ENCODE data around the gene HSFX4. TPM values are rescaled to one million over a fixed set of nuclear protein-coding genes. Genes with fewer than 3 reads are reported as not detected.
A peak's percentile ranks its signal among the peaks of the same experiment; 100 is the strongest.
"Not testable (repeated sequence)": the region's sequence is repeated elsewhere in the genome, so short reads cannot be mapped to it uniquely, and the experiment has no call there.

Gene HSFX4
- total and polyA plus RNA-seq, 8 donors, result 0.21 to 0.32 (median 0.29) TPM; not detected in 2

DNA sequence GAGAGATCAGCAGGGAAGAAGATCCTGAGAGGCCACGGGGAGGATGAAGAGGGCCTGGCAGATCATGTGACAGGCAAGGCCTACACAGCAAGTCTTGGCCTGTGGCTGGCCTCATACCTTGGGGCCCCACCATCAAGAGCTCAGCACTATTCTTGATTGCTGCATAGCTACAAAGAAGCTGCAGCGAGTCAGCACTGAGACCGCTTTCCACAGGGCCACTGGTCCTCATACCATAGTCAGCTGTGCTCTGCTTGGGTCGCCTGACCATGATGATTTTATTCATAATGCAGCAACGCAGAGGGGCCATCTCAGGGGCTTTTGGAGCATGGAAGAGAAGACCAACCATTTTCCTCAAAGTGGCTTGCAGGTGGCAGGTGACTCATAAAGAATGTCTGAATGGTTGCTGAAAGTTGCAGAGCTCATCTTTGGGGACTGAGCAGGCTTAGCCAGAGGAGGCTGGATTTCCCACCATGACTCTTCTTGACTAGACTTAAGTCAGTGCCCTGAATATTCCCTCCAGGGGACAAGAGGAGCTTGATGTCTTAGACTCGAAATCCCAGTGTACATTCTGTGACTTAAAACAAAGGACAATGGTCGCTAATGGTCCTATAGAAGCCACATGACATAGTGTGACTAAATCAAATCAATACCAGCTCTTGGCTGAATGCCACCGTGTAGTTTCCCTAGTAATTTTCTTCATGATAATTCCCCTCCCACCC lies 2.0 kb upstream of the HSFX4 start:
- intact Hi-C loops (cut with DNase I); H3K4me1 ChIP-seq; H3K9me3 ChIP-seq; ATAC-seq; H3K36me3 ChIP-seq; H3K4me3 ChIP-seq; DNase-seq; H3K27me3 ChIP-seq; H3K27ac ChIP-seq: not testable (repeated sequence)

DNA sequence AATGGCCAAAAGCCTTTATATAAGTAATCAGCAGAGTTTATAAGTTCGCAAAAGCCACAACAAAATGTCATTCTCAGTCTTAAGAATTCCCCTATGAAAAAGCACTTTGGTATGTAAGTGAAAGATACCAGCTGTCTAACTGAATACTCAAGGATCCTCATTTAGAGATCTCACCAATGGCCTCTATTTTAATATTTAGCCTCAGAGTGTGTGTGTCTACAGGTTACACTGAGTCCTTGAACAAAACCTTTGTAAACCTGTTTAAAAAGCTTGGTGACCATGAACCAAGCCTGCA lies 1.5 kb upstream of the HSFX4 start:
- H3K27me3 ChIP-seq; H3K27ac ChIP-seq; DNase-seq; ATAC-seq; H3K4me3 ChIP-seq; H3K4me1 ChIP-seq; H3K36me3 ChIP-seq; H3K9me3 ChIP-seq; intact Hi-C loops (cut with DNase I): not testable (repeated sequence)

DNA sequence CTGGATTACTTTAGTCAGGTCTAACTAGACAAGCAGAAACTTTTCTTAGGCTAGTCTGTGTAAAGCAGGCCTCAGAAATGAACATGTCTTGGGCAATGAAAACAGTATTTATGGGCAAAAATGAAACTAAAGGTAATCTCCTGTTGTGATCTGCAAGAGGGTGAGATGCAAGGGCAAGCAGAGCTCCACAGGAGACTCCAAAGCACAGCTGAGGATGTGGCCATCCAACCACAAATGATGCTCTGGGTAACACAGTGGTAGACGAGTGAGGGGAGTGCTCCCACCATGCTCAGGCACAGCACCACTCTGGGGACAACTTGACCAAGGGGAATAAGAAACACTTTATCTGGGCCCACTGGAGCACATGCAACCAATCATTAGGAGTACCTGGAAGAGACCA lies 738 bp upstream of the HSFX4 start:
- H3K36me3 ChIP-seq; H3K27ac ChIP-seq; DNase-seq; H3K4me1 ChIP-seq; H3K9me3 ChIP-seq; H3K27me3 ChIP-seq; H3K4me3 ChIP-seq; intact Hi-C loops (cut with DNase I); ATAC-seq: not testable (repeated sequence)

DNA sequence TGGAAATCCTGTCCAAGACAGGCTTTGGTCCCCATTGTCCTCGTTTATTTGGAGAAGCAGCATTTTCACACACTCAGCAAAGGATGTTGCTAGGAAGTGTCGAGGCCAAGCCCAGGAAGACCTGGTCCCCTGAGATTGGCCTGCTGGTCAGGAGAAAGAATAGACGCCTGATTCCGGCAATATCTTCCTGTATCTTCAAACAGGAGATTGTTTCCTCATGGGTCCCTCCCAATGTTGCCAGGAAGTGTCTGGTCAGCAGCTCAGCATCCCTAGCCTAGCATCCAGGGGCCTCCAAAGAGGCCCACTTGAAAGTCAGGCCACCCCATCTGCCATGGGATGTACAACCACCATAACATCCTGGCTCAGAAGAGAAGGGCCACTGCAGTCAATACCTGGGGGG lies 2.0 kb downstream of the HSFX4 start:
- H3K27me3 ChIP-seq; ATAC-seq; intact Hi-C loops (cut with DNase I); H3K4me3 ChIP-seq; H3K9me3 ChIP-seq; DNase-seq; H3K27ac ChIP-seq; H3K4me1 ChIP-seq: not testable (repeated sequence)
- peaks cover 0 to 15% of the 10 kb centered on the region in 2 donors for H3K36me3 ChIP-seq

DNA sequence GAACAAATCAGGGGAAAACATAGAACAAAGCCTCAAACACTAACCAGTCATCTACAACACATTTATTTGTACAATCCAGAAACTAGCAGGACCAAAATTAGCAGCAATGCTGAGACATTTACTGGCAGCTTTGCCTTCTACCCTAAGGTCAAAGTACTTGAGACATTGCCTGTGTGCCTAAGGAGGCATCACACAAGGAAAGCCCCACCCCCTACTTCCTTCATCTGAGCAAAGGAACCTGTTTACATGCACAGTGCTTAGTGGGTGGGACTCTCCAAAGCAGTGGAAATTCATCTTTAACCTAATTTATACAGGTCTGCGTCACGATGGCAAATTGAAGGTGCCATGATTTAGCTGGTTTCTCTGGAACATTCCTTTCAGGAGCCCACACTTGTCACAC lies 2.8 kb downstream of the HSFX4 start:
- H3K9me3 ChIP-seq; H3K27me3 ChIP-seq; H3K4me1 ChIP-seq; H3K4me3 ChIP-seq; ATAC-seq; intact Hi-C loops (cut with DNase I); H3K27ac ChIP-seq; DNase-seq: not testable (repeated sequence)
- peaks cover 0 to 15% of the 10 kb centered on the region in 2 donors for H3K36me3 ChIP-seq

GRCh38 chrX:149932970-149933369 lies 3.6 kb downstream of the HSFX4 start:
- DNase-seq; ATAC-seq; H3K27ac ChIP-seq; H3K27me3 ChIP-seq; H3K9me3 ChIP-seq; intact Hi-C loops (cut with DNase I); H3K4me1 ChIP-seq; H3K4me3 ChIP-seq: not testable (repeated sequence)
- H3K36me3 ChIP-seq, result peaks cover 0 to 15% of the 10 kb centered on the region in 2 donors

GRCh38 chrX:149933547-149933946 lies 4.2 kb downstream of the HSFX4 start:
- H3K27me3 ChIP-seq; H3K4me1 ChIP-seq; H3K27ac ChIP-seq; ATAC-seq; intact Hi-C loops (cut with DNase I); DNase-seq; H3K4me3 ChIP-seq; H3K9me3 ChIP-seq: not testable (repeated sequence)
- peaks cover 0 to 15% of the 10 kb centered on the region in 2 donors for H3K36me3 ChIP-seq

- ATAC-seq; H3K4me1 ChIP-seq; DNase-seq; intact Hi-C loops (cut with DNase I); H3K9me3 ChIP-seq; H3K27ac ChIP-seq; H3K27me3 ChIP-seq: not testable (repeated sequence)
- Histone ChIP-seq H3K36me3 (peaks cover 0 to 15% of the 10 kb centered on the region in 2 donors), H3K4me3 (peak overlapping the region; percentile 56 to 63)
These were observed 8.0 kb downstream of the HSFX4 start for GRCh38 chrX:149937328-149937727.

DNA sequence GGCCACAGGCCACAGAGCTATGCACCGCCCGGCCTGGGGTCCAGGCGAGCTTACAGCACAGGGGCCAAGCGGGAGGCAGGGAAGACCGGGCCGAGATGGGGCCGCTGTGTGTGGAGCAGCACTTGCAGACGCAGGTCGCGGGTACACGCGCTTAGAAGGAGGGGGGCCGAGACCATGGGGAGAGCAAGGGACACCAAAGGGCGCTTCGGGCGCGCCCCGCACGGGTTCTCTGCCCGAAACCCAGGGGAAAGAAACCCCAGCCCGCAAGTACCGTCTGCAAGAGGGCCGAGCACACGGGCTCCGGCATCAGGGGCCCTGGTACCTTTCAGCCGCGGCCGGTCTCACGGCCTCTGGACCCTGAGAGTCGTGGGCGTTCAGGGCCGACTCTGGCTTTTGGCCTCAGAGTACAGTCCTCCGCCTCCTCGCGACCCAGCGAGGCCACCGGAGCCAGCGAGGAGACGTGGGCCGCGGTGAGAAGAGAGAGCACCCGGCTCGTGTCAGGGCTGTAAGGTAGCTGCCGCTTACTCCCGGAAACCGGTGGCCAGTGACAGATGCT lies 8.6 kb downstream of the HSFX4 start:
- ATAC-seq, result no peak
- peaks cover 0 to 15% of the 10 kb centered on the region in 2 donors for H3K36me3 ChIP-seq
- intact Hi-C loops (cut with DNase I), result no loop called here
- peak overlapping the region; percentile 83 to 88 for H3K27ac ChIP-seq
- no peaks in the 10 kb centered on the region for H3K27me3 ChIP-seq
- TF ChIP-seq, protein P1, sequence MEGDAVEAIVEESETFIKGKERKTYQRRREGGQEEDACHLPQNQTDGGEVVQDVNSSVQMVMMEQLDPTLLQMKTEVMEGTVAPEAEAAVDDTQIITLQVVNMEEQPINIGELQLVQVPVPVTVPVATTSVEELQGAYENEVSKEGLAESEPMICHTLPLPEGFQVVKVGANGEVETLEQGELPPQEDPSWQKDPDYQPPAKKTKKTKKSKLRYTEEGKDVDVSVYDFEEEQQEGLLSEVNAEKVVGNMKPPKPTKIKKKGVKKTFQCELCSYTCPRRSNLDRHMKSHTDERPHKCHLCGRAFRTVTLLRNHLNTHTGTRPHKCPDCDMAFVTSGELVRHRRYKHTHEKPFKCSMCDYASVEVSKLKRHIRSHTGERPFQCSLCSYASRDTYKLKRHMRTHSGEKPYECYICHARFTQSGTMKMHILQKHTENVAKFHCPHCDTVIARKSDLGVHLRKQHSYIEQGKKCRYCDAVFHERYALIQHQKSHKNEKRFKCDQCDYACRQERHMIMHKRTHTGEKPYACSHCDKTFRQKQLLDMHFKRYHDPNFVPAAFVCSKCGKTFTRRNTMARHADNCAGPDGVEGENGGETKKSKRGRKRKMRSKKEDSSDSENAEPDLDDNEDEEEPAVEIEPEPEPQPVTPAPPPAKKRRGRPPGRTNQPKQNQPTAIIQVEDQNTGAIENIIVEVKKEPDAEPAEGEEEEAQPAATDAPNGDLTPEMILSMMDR (IDR thresholded peaks at IDR 0.05), result no peak
- H3K9me3 ChIP-seq, result no peaks in the 10 kb centered on the region
- peak in 1 of 4 donors; percentile 51 for DNase-seq
- peaks cover 0 to 7% of the 10 kb centered on the region in 2 donors for H3K4me1 ChIP-seq
- H3K4me3 ChIP-seq, result peak overlapping the region; percentile 56 to 63

Data from left lung (tissue), 10 donors.